Tibial artery (tissue), 4 donors: Measurements from ENCODE around the gene SPATA31E1.

Experiments
- DNase-seq, 2 donors: peaks; one replicate each; pipeline ENCODE4 v3.0.0-alpha.2; 2019
- H3K27ac ChIP-seq, 2 donors: fragments of 200-600 bp; sonication (generic) in 1 of 2; 1 replicate in 1 of 2; 2 replicates in 1 of 2; pipeline ENCODE4 v1.5.1; 2018 to 2019; ENCODE audit warnings: mild to moderate bottlenecking in 1 of 2
- H3K27me3 ChIP-seq, 2 donors: fragments of 200-600 bp; sonication (generic) in 1 of 2; one replicate each; pipeline versions ENCODE4 v1.5.1 to v1.6.0; 2016 to 2019
- H3K36me3 ChIP-seq, 3 donors: fragments of 200-600 bp; sonication (generic) in 2 of 3; one replicate each; pipeline ENCODE4 v1.5.1; 2016 to 2019; ENCODE audit warnings: mild to moderate bottlenecking in 2 of 3
- H3K4me1 ChIP-seq, 4 donors: fragments of 200-600 bp; sonication (generic) in 2 of 4; 1 replicate in 3 of 4; 2 replicates in 1 of 4; pipeline ENCODE4 v1.5.1; 2016 to 2019
- H3K4me3 ChIP-seq, 2 donors: fragments of 200-600 bp; sonication (generic) in 1 of 2; 1 replicate in 1 of 2; 2 replicates in 1 of 2; pipeline ENCODE4 v1.5.1; 2018 to 2019; ENCODE audit warnings: mild to moderate bottlenecking in 2 of 2
- H3K9me3 ChIP-seq, 3 donors: fragments of 200-600 bp; sonication (generic) in 1 of 3; one replicate each; pipeline ENCODE4 v1.5.1; 2016 to 2019
- CTCF ChIP-seq, 2 experiments: fragments of 200-600 bp in 1 of 2; fragments of 450-650 bp in 1 of 2; IDR thresholded peaks; one replicate each; pipeline ENCODE4 v1.5.1; 2017 to 2019; ENCODE audit warnings: antibody characterized with exemption in 2 of 2, mild to moderate bottlenecking in 1 of 2, moderate library complexity in 1 of 2
- intact Hi-C: fragments of 100-400 bp; cut with DNase I; formaldehyde crosslinking; loops from one replicate; pipeline ENCODE4 v1.15.0; 2023; ENCODE audit warnings: low total_unique reads

SPATA31E1 gene

GRCh38 chr9:87882627-87883026, at the start of gene SPATA31E1:
TSS of gene SPATA31E1 (plus strand) at chr9:87882877. CDS start at chr9:87882892, 15 bp downstream.
- H3K4me3 ChIP-seq: no peak within 1 kb of the TSS
- no peaks in the 10 kb centered on the region for H3K4me1 ChIP-seq
- H3K36me3 ChIP-seq: no peaks in the 10 kb centered on the region
- TF ChIP-seq CTCF (IDR thresholded peaks at IDR 0.05): no peak
- no peaks in the 10 kb centered on the region for H3K27me3 ChIP-seq
- DNase-seq: no peak
- no peaks in the 10 kb centered on the region for H3K9me3 ChIP-seq
- no peak within 1 kb of the TSS for H3K27ac ChIP-seq
- intact Hi-C loops: no loop called here

- H3K4me1 ChIP-seq: peaks cover 0 to 13% (median 5%) of the 10 kb centered on the region in 4 donors
- no peak for DNase-seq
- H3K27ac ChIP-seq: no peak overlapping the region
- TF ChIP-seq CTCF (IDR thresholded peaks at IDR 0.05): no peak
- no peak overlapping the region for H3K4me3 ChIP-seq
- H3K9me3 ChIP-seq: no peaks in the 10 kb centered on the region
- peaks cover 0 to 4% of the 10 kb centered on the region in 2 donors for H3K27me3 ChIP-seq
- H3K36me3 ChIP-seq: no peaks in the 10 kb centered on the region
- intact Hi-C loops: no loop called here
Observed at GRCh38 chr9:87834357-87834756, 48.3 kb upstream of the SPATA31E1 start.

- DNase-seq: no peak
- peaks cover 0 to 4% of the 10 kb centered on the region in 2 donors for H3K27me3 ChIP-seq
- TF ChIP-seq CTCF (IDR thresholded peaks at IDR 0.05): no peak
Observed at GRCh38 chr9:87836536-87836935, 46.1 kb upstream of the SPATA31E1 start.

GRCh38 chr9:87836951-87837705, 45.5 kb upstream of the SPATA31E1 start:
- Histone ChIP-seq H3K27me3 (peaks cover 0 to 4% of the 10 kb centered on the region in 2 donors), H3K9me3 (no peaks in the 10 kb centered on the region), H3K4me3 (no peak overlapping the region), H3K4me1 (peaks cover 0 to 13% (median 5%) of the 10 kb centered on the region in 4 donors), H3K27ac (no peak overlapping the region), H3K36me3 (no peaks in the 10 kb centered on the region)
- intact Hi-C loops: no loop called here
- DNase-seq: no peak
- no peak for TF ChIP-seq CTCF (IDR thresholded peaks at IDR 0.05)

More at GRCh38 chr9:87836536-87836935, 46.1 kb upstream of the SPATA31E1 start:
- Histone ChIP-seq H3K4me3 (no peak overlapping the region), H3K4me1 (peaks cover 0 to 13% (median 5%) of the 10 kb centered on the region in 4 donors), H3K9me3 (no peaks in the 10 kb centered on the region), H3K27ac (no peak overlapping the region), H3K36me3 (no peaks in the 10 kb centered on the region)
- intact Hi-C loops: no loop called here

- no peak for DNase-seq
Observed at GRCh38 chr9:87840134-87840533, 42.5 kb upstream of the SPATA31E1 start.

More at GRCh38 chr9:87840134-87840533, 42.5 kb upstream of the SPATA31E1 start:
- peaks cover 0 to 13% (median 5%) of the 10 kb centered on the region in 4 donors for H3K4me1 ChIP-seq
- H3K9me3 ChIP-seq: no peaks in the 10 kb centered on the region
- intact Hi-C loops: no loop called here
- no peak overlapping the region for H3K4me3 ChIP-seq
- no peaks in the 10 kb centered on the region for H3K27me3 ChIP-seq
- no peaks in the 10 kb centered on the region for H3K36me3 ChIP-seq
- no peak for TF ChIP-seq CTCF (IDR thresholded peaks at IDR 0.05)
- H3K27ac ChIP-seq: no peak overlapping the region
